PC-9 (cell line): ENCODE data around the gene PPP2R3B.
"Not testable (repeated sequence)": the region's sequence is repeated elsewhere in the genome, so short reads cannot be mapped to it uniquely, and the experiment has no call there.

Experiments
- CTCF ChIP-seq: fragments of 200-600 bp; sonication (generic); conservative IDR thresholded peaks from 2 replicates; pipeline ENCODE4 v1.6.1; 2017; ENCODE audit warnings: mixed run types, antibody characterized with exemption, mild to moderate bottlenecking, moderate library complexity
- EZH2 ChIP-seq: fragments of 200-600 bp; sonication (generic); IDR thresholded peaks from 2 replicates; pipeline ENCODE4 v1.8.0; 2017; ENCODE audit warnings: antibody characterized with exemption, low read depth

GRCh38 chrX:306614-307251, 80.0 kb downstream of the PPP2R3B start:
- TF ChIP-seq CTCF, EZH2: not testable (repeated sequence)
